Measurements from ENCODE around the gene CDRT4.

Gene CDRT4

GRCh38 chr17:15413101-15413771, 54.2 kb downstream of the CDRT4 start:
- TF ChIP-seq REST (IDR thresholded peaks at IDR 0.05; ENCODE audit: insufficient read depth in 1 of 2, low read depth in 2 of 2, low read length in 2 of 2) (no peak), TAF1 (IDR thresholded peaks at IDR 0.05; ENCODE audit: borderline replicate concordance, insufficient read depth, low read length) (no peak)

- TF ChIP-seq REST (IDR thresholded peaks at IDR 0.05; ENCODE audit: insufficient read depth in 1 of 2, low read depth in 2 of 2, low read length in 2 of 2) (no peak), SIN3A (IDR thresholded peaks at IDR 0.05; ENCODE audit: borderline replicate concordance, insufficient read depth, low read length) (no peak), FOXP2 (optimal IDR thresholded peaks at IDR 0.05; ENCODE audit: borderline replicate concordance, extremely low read depth, extremely low read length, insufficient read depth) (no peak), TAF1 (IDR thresholded peaks at IDR 0.05; ENCODE audit: borderline replicate concordance, insufficient read depth, low read length) (no peak)
Observed at GRCh38 chr17:15412606-15413005, 54.8 kb downstream of the CDRT4 start.

GRCh38 chr17:15411384-15412198, 55.8 kb downstream of the CDRT4 start:
- no peak for TF ChIP-seq FOXP2 (optimal IDR thresholded peaks at IDR 0.05; ENCODE audit: borderline replicate concordance, extremely low read depth, extremely low read length, insufficient read depth)
- TF ChIP-seq POLR2AphosphoS5 (IDR thresholded peaks at IDR 0.05; ENCODE audit: low read depth, low read length): no peak
- TF ChIP-seq SIN3A (IDR thresholded peaks at IDR 0.05; ENCODE audit: borderline replicate concordance, insufficient read depth, low read length): no peak
- TF ChIP-seq TAF1 (IDR thresholded peaks at IDR 0.05; ENCODE audit: borderline replicate concordance, insufficient read depth, low read length): no peak
- no peak for TF ChIP-seq REST (IDR thresholded peaks at IDR 0.05; ENCODE audit: insufficient read depth in 1 of 2, low read depth in 2 of 2, low read length in 2 of 2)

GRCh38 chr17:15409721-15410250, 57.6 kb downstream of the CDRT4 start:
- TF ChIP-seq FOXP2 (optimal IDR thresholded peaks at IDR 0.05; ENCODE audit: borderline replicate concordance, extremely low read depth, extremely low read length, insufficient read depth) (no peak), SIN3A (IDR thresholded peaks at IDR 0.05; ENCODE audit: borderline replicate concordance, insufficient read depth, low read length) (no peak), REST (IDR thresholded peaks at IDR 0.05; ENCODE audit: insufficient read depth in 1 of 2, low read depth in 2 of 2, low read length in 2 of 2) (no peak), POLR2AphosphoS5 (IDR thresholded peaks at IDR 0.05; ENCODE audit: low read depth, low read length) (no peak), TAF1 (IDR thresholded peaks at IDR 0.05; ENCODE audit: borderline replicate concordance, insufficient read depth, low read length) (no peak)

Data from PFSK-1 (cell line).